HepG2 (cell line): ENCODE measurements around the gene LLGL2. TPM values are rescaled to one million over a fixed set of nuclear protein-coding genes. Genes with fewer than 3 reads are reported as not detected.

Source experiments
- CHCHD3 ChIP-seq: sonication (generic); formaldehyde crosslinking; IDR thresholded peaks from 2 replicates; pipeline ENCODE4 v1.8.0; 2022; ENCODE audit warnings: mild to moderate bottlenecking, missing genetic modification reagents, moderate library complexity
- DMTF1 ChIP-seq: sonication (generic); formaldehyde crosslinking; IDR thresholded peaks from 2 replicates; pipeline ENCODE4 v1.4.0; 2020; ENCODE audit warnings: mild to moderate bottlenecking, missing genetic modification reagents
- DPF2 ChIP-seq: sonication (generic); formaldehyde crosslinking; IDR thresholded peaks from 2 replicates; pipeline ENCODE4 v1.4.0; 2020; ENCODE audit warnings: mild to moderate bottlenecking, low read depth, missing genetic modification reagents, borderline replicate concordance
- HDAC1 ChIP-seq: sonication (generic); formaldehyde crosslinking; IDR thresholded peaks from 2 replicates; pipeline ENCODE4 v1.5.1; 2020; ENCODE audit warnings: mild to moderate bottlenecking, missing genetic modification reagents
- HNRNPK ChIP-seq: fragments of 200-400 bp; formaldehyde crosslinking; IDR thresholded peaks from 2 replicates; pipeline ENCODE4 v1.6.1; 2018; ENCODE audit warnings: low read length, low read depth, moderate library complexity, mild to moderate bottlenecking; ENCODE audit not compliant: poor library complexity, severe bottlenecking
- IRF9 ChIP-seq: sonication (generic); formaldehyde crosslinking; IDR thresholded peaks from 2 replicates; pipeline ENCODE4 v1.8.0; 2022; ENCODE audit warnings: missing genetic modification reagents, mild to moderate bottlenecking, borderline replicate concordance
- MXD1 ChIP-seq: sonication (generic); formaldehyde crosslinking; IDR thresholded peaks from 2 replicates; pipeline ENCODE4 v1.4.0; 2020; ENCODE audit warnings: mild to moderate bottlenecking, missing genetic modification reagents
- PCBP2 ChIP-seq: fragments of 200-400 bp; formaldehyde crosslinking; optimal IDR thresholded peaks from 2 replicates; pipeline ENCODE3; 2018; ENCODE audit warnings: low read length, low read depth; ENCODE audit not compliant: poor library complexity, severe bottlenecking
- SIN3A ChIP-seq: IDR thresholded peaks from 2 replicates; pipeline ENCODE4 v1.6.1; 2011; ENCODE audit warnings: low read depth, mild to moderate bottlenecking, control low read depth, low read length, borderline replicate concordance
- TEAD2 ChIP-seq: sonication (generic); formaldehyde crosslinking; IDR thresholded peaks from 2 replicates; pipeline ENCODE4 v1.9.0; 2021; ENCODE audit warnings: missing genetic modification reagents
- ZHX2 ChIP-seq, 2 experiments: sonication (generic) in 1 of 2; formaldehyde crosslinking in 1 of 2; IDR thresholded peaks; 2 replicates each; pipeline versions ENCODE4 v1.6.1 to v1.9.0; 2014 to 2022; ENCODE audit warnings: antibody characterized with exemption in 1 of 2, borderline replicate concordance in 1 of 2, inconsistent platforms in 1 of 2, low read depth in 1 of 2, missing genetic modification reagents in 1 of 2
- ZNF263 ChIP-seq: sonication (generic); formaldehyde crosslinking; IDR thresholded peaks from 2 replicates; pipeline ENCODE4 v1.4.0; 2020; ENCODE audit warnings: missing genetic modification reagents
- ZNF282 ChIP-seq: fragments of 450-650 bp; IDR thresholded peaks from 2 replicates; pipeline ENCODE4 v1.6.1; 2018; ENCODE audit not compliant: partially characterized antibody
- ZNF672 ChIP-seq: sonication (generic); formaldehyde crosslinking; IDR thresholded peaks from 2 replicates; pipeline ENCODE4 v1.8.1; 2022; ENCODE audit warnings: missing genetic modification reagents
- ZNF761 ChIP-seq: sonication (generic); formaldehyde crosslinking; conservative IDR thresholded peaks from 2 replicates; pipeline ENCODE4 v1.4.0; 2020; ENCODE audit warnings: mild to moderate bottlenecking, missing genetic modification reagents
- ZNF784 ChIP-seq: sonication (generic); formaldehyde crosslinking; IDR thresholded peaks from 2 replicates; pipeline ENCODE4 v1.5.1; 2020; ENCODE audit warnings: missing genetic modification reagents, mild to moderate bottlenecking, borderline replicate concordance
- ZSCAN20 ChIP-seq: sonication (generic); formaldehyde crosslinking; IDR thresholded peaks from 2 replicates; pipeline ENCODE4 v1.4.0; 2020; ENCODE audit warnings: missing genetic modification reagents, mild to moderate bottlenecking, borderline replicate concordance
- polyA plus RNA-seq, 8 experiments: library from polyadenylated mRNA; depleted of rRNA in 3 of 8; stranded (reverse) in 7 of 8; unstranded in 1 of 8; fragments of >200 nt; fragmentation: Illumina TruSeq in 4 of 8; extraction: Trizol in 4 of 8; gene quantifications; 2 replicates each; pipeline versions ENCODE4 v1.2.1 to v1.2.3, GENCODE V29; 2011 to 2016; ENCODE audit warnings: low read depth in 4 of 8, missing spikeins in 1 of 8, mixed read lengths in 1 of 8; ENCODE audit not compliant: insufficient read depth in 1 of 8
- total RNA-seq, 5 experiments: library from RNA; depleted of rRNA; stranded (reverse); fragments of >200 nt; fragmentation: Illumina TruSeq; extraction: Trizol; gene quantifications; 2 replicates each; pipeline ENCODE4 v1.2.3, GENCODE V29; 2016; ENCODE audit warnings: low read depth in 1 of 5

Gene LLGL2
- total and polyA plus RNA-seq, 2 of the 13 experiments (the other 11 are each of a cell fraction or from before 2014, with no cell fraction given): 83.0 to 86.7 TPM

GRCh38 chr17:75515496-75516254 is 9.8 kb upstream of the LLGL2 start, which contains the start of gene CASKIN2 (continued):
- TF ChIP-seq ZSCAN20 (peak; percentile 91; the same call in 1 of the 2 replicates), DMTF1 (no peak), CHCHD3 (peak; percentile 67), ZNF263 (CRISPR knock-in tag) (no peak; the same call in 1 of the 2 replicates), PCBP2 (no peak), DPF2 (CRISPR knock-in tag) (no peak), HDAC1 (CRISPR knock-in tag) (peak; percentile 93), IRF9 (CRISPR knock-in tag) (peak; percentile 99), HNRNPK (peak; percentile 76), ZNF761 (CRISPR knock-in tag) (peak; percentile 78; the same call in 1 of the 2 replicates), ZNF672 (CRISPR knock-in tag) (0 out of 2 replicates have a peak, but pooled peaks have one; percentile 13), SIN3A (peak; percentile 95), TEAD2 (peak; percentile 92), ZHX2 (IDR thresholded peaks at IDR 0.05; ENCODE audit: low read depth) (no peak), ZHX2 (CRISPR knock-in tag; IDR thresholded peaks at IDR 0.05; ENCODE audit: borderline replicate concordance) (no peak; the same call in 1 of the 2 replicates), MXD1 (CRISPR knock-in tag) (peak; percentile 99), ZNF784 (CRISPR knock-in tag) (peak; percentile 98), ZNF282 (no peak)
